ENCODE data around the gene SLC12A2.

The SLC12A2 gene

GRCh38 chr5:128158342-128158741, 74.8 kb downstream of the SLC12A2 start:
- H3K27ac Mint-ChIP-seq: no peak overlapping the region
- DNase-seq (ENCODE audit: low spot score): no peak
- no peaks in the 10 kb centered on the region for H3K4me1 Mint-ChIP-seq (ENCODE audit: low read depth)
- no peak overlapping the region for H3K4me3 Mint-ChIP-seq
- H3K9me3 Mint-ChIP-seq: peaks cover 5% of the 10 kb centered on the region
- H3K27me3 Mint-ChIP-seq (ENCODE audit: low read depth): no peaks in the 10 kb centered on the region
- peaks cover 57% of the 10 kb centered on the region for H3K36me3 Mint-ChIP-seq (ENCODE audit: low read depth)

DNA sequence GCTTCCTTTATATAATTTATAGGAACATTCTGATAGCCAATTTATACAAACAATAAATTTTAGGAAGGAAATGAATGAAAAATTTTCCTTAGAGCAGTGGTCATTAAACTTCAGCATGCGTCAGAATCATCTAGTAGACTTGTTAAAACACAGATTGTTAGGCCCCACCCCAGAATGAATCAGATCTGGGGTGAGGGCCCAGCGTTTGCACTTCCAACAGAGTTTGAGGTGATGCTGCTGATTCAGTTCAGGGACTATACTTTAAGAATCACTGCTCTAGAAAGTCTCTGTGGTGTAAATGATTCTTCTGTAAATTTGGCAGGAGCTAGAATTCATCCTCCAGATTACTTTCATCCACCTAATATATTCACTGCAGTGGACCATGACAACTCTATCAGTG, 80.4 kb downstream of the SLC12A2 start:
- Mint-ChIP-seq H3K4me1 (ENCODE audit: low read depth) (no peaks in the 10 kb centered on the region), H3K36me3 (ENCODE audit: low read depth) (peaks cover 36% of the 10 kb centered on the region), H3K9me3 (peaks cover 5% of the 10 kb centered on the region), H3K27me3 (ENCODE audit: low read depth) (no peaks in the 10 kb centered on the region), H3K27ac (no peak overlapping the region), H3K4me3 (no peak overlapping the region)
- no peak for DNase-seq (ENCODE audit: low spot score)

GRCh38 chr5:128169401-128170017, 85.9 kb downstream of the SLC12A2 start:
- Mint-ChIP-seq H3K4me3 (no peak overlapping the region), H3K4me1 (ENCODE audit: low read depth) (no peaks in the 10 kb centered on the region), H3K9me3 (no peaks in the 10 kb centered on the region), H3K27me3 (ENCODE audit: low read depth) (no peaks in the 10 kb centered on the region), H3K36me3 (ENCODE audit: low read depth) (peaks cover 8% of the 10 kb centered on the region), H3K27ac (no peak overlapping the region)
- no peak for DNase-seq (ENCODE audit: low spot score)

DNA sequence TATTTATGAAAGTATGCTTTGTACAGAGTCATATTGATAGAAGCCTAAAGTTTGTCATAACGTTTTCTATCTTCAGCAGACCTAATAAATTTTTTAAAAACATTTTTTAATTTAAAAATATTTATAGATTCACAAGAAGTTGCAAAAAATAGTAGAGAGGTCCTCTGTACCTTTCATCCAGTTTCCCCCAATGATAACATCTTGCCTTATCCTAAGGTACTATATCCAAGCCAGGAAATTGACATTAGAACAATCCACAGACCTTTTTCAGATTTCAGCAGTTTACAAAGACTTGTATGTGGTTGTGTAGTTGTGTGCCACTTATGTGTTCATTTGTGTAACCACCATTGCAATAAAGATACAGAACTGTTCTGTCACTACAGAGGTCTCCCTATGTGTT, 88.5 kb downstream of the SLC12A2 start:
- Mint-ChIP-seq H3K4me1 (ENCODE audit: low read depth) (no peaks in the 10 kb centered on the region), H3K27me3 (ENCODE audit: low read depth) (no peaks in the 10 kb centered on the region), H3K27ac (no peak overlapping the region), H3K9me3 (no peaks in the 10 kb centered on the region), H3K36me3 (ENCODE audit: low read depth) (peaks cover 6% of the 10 kb centered on the region), H3K4me3 (no peak overlapping the region)
- no peak for DNase-seq (ENCODE audit: low spot score)

DNA sequence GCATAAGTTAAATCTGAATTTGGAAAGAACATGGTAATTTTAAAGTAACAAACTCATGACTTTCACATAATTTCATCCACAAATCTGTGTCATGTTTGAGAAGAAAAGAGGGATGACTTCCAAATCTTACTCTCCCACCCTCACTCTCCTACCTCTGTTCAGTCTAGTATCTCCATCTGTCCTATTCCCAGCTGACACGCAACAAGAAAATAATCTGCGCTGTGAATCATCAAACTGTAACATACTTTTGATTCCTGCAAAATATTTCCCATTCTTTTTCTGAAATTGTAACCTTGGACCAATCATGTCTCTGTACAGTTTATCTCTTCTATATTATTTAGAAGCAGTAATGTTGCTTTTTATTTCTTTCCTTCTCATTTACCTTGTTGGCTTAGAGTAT, 91.4 kb downstream of the SLC12A2 start:
- Mint-ChIP-seq H3K9me3 (no peaks in the 10 kb centered on the region), H3K27ac (no peak overlapping the region), H3K27me3 (ENCODE audit: low read depth) (no peaks in the 10 kb centered on the region), H3K36me3 (ENCODE audit: low read depth) (peaks cover 16% of the 10 kb centered on the region), H3K4me1 (ENCODE audit: low read depth) (no peaks in the 10 kb centered on the region), H3K4me3 (no peak overlapping the region)
- no peak for DNase-seq (ENCODE audit: low spot score)

- Mint-ChIP-seq H3K27me3 (ENCODE audit: low read depth) (no peaks in the 10 kb centered on the region), H3K9me3 (no peaks in the 10 kb centered on the region), H3K36me3 (ENCODE audit: low read depth) (peaks cover 10% of the 10 kb centered on the region), H3K4me1 (ENCODE audit: low read depth) (peaks cover 17% of the 10 kb centered on the region), H3K4me3 (no peak overlapping the region), H3K27ac (no peak overlapping the region)
- DNase-seq (ENCODE audit: low spot score): no peak
Observed at GRCh38 chr5:128192368-128192767, 108.8 kb downstream of the SLC12A2 start.

DNA sequence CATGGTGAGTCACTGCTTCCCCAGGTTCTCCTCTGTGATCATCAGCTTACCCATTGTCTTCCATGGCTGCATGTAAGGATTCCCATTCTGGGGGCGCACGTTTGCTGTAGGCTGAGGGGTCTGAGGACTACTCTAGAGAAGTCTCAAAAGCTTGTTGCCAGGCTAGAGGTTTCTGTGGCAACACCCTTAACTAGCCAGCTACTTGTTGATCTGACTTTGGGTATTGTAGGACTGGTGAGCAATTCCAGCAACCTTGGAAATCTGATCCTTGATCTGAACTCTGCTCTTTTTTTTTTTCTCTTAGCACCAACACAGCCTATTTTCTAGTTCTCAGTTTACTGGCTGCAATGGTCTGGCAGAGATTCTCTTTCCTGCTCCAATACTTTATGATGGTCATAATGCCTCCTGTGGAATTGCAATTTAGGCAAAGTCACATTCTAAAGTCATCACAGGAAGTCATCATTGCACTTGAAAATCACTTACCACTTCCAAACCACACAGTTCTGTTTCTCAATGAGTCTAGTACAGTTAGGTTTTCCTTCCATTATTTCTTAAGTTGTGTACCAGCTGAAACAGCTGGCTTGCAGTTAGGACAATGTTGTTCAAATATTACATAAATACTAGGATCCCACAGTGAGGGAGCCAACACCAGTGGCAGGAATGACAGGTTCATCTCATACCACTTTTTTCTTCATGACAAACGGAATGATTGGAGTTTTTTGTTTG, 110.3 kb downstream of the SLC12A2 start:
- H3K36me3 Mint-ChIP-seq (ENCODE audit: low read depth): peaks cover 16% of the 10 kb centered on the region
- H3K27me3 Mint-ChIP-seq (ENCODE audit: low read depth): no peaks in the 10 kb centered on the region
- no peaks in the 10 kb centered on the region for H3K9me3 Mint-ChIP-seq
- H3K4me3 Mint-ChIP-seq: no peak overlapping the region
- peaks cover 30% of the 10 kb centered on the region for H3K4me1 Mint-ChIP-seq (ENCODE audit: low read depth)
- H3K27ac Mint-ChIP-seq: no peak overlapping the region
- no peak for DNase-seq (ENCODE audit: low spot score)

GRCh38 chr5:128195316-128195715, 111.8 kb downstream of the SLC12A2 start:
- Mint-ChIP-seq H3K9me3 (no peaks in the 10 kb centered on the region), H3K36me3 (ENCODE audit: low read depth) (peaks cover 15% of the 10 kb centered on the region), H3K27ac (no peak overlapping the region), H3K27me3 (ENCODE audit: low read depth) (no peaks in the 10 kb centered on the region), H3K4me3 (no peak overlapping the region), H3K4me1 (ENCODE audit: low read depth) (peaks cover 30% of the 10 kb centered on the region)
- no peak for DNase-seq (ENCODE audit: low spot score)

GRCh38 chr5:128196080-128196479, 112.5 kb downstream of the SLC12A2 start:
- no peak overlapping the region for H3K27ac Mint-ChIP-seq
- H3K4me3 Mint-ChIP-seq: no peak overlapping the region
- peaks cover 30% of the 10 kb centered on the region for H3K4me1 Mint-ChIP-seq (ENCODE audit: low read depth)

GRCh38 chr5:128196791-128197190, 113.2 kb downstream of the SLC12A2 start:
- Mint-ChIP-seq H3K9me3 (no peaks in the 10 kb centered on the region), H3K27me3 (ENCODE audit: low read depth) (no peaks in the 10 kb centered on the region), H3K36me3 (ENCODE audit: low read depth) (peaks cover 15% of the 10 kb centered on the region), H3K4me1 (ENCODE audit: low read depth) (peaks cover 35% of the 10 kb centered on the region), H3K4me3 (no peak overlapping the region), H3K27ac (no peak overlapping the region)
- no peak for DNase-seq (ENCODE audit: low spot score)

More at GRCh38 chr5:128196080-128196479, 112.5 kb downstream of the SLC12A2 start:
- Mint-ChIP-seq H3K36me3 (ENCODE audit: low read depth) (peaks cover 15% of the 10 kb centered on the region), H3K27me3 (ENCODE audit: low read depth) (no peaks in the 10 kb centered on the region), H3K9me3 (no peaks in the 10 kb centered on the region)
- no peak for DNase-seq (ENCODE audit: low spot score)

DNA sequence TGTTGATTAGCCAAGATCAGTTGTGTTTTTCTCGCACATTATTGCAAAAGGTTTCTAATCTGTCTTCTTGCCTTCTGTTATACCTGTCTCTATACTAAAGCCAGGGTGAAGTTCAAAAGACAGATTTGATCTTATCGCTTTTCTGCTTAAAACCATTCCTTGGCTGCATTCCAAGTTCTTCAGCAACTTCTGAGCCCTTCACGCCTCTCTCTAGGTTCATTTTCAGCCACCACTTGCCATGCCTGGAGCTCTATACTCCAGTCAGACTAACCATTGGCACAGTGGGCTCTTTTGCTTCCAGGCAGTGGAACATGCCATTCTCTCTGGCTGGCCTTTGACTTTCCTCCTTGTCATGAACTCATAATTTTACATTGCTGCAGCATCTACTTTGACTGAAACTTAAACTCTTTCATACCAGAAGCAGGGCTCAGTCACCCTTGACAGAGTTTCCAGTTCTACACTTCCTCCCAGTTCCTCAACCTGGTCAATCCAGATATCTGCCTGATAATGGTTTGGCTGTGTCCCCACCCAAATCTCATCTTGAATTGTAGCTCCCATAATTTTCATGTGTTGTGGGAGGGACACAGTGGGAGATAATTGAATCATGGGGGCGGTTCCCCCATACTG, 114.4 kb downstream of the SLC12A2 start:
- H3K9me3 Mint-ChIP-seq: no peaks in the 10 kb centered on the region
- H3K36me3 Mint-ChIP-seq (ENCODE audit: low read depth): peaks cover 15% of the 10 kb centered on the region
- H3K27me3 Mint-ChIP-seq (ENCODE audit: low read depth): no peaks in the 10 kb centered on the region
- H3K4me3 Mint-ChIP-seq: peak overlapping the region; percentile 13
- DNase-seq (ENCODE audit: low spot score): no peak
- H3K4me1 Mint-ChIP-seq (ENCODE audit: low read depth): peaks cover 32% of the 10 kb centered on the region
- H3K27ac Mint-ChIP-seq: peak overlapping the region; percentile 5

DNA sequence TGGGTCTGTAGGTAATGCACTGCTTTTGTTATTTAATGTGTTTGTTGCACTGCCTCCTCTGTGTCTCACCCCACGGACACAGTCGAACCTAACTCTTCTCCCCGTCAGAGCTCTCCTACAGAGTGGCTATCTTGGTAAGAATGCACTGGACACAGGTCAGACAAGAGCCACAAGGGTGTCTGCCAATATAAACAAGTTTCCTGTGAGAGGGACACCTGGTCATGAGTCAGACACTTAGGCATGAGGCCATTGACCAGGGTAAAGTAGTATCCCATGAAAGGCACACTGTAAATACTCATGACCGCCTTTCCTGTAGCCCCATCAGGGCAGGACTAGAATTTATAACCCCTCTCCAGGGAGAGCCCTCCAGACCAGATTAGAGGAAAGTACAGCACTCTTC, 115.5 kb downstream of the SLC12A2 start:
- no peak for DNase-seq (ENCODE audit: low spot score)
- Mint-ChIP-seq H3K9me3 (no peaks in the 10 kb centered on the region), H3K36me3 (ENCODE audit: low read depth) (peaks cover 11% of the 10 kb centered on the region), H3K4me3 (no peak overlapping the region), H3K27me3 (ENCODE audit: low read depth) (no peaks in the 10 kb centered on the region), H3K27ac (no peak overlapping the region), H3K4me1 (ENCODE audit: low read depth) (peaks cover 26% of the 10 kb centered on the region)

GRCh38 chr5:128199611-128200010, 116.0 kb downstream of the SLC12A2 start:
- Mint-ChIP-seq H3K9me3 (no peaks in the 10 kb centered on the region), H3K36me3 (ENCODE audit: low read depth) (peaks cover 11% of the 10 kb centered on the region), H3K27ac (no peak overlapping the region), H3K4me1 (ENCODE audit: low read depth) (peaks cover 25% of the 10 kb centered on the region), H3K4me3 (no peak overlapping the region), H3K27me3 (ENCODE audit: low read depth) (no peaks in the 10 kb centered on the region)
- DNase-seq (ENCODE audit: low spot score): no peak

DNA sequence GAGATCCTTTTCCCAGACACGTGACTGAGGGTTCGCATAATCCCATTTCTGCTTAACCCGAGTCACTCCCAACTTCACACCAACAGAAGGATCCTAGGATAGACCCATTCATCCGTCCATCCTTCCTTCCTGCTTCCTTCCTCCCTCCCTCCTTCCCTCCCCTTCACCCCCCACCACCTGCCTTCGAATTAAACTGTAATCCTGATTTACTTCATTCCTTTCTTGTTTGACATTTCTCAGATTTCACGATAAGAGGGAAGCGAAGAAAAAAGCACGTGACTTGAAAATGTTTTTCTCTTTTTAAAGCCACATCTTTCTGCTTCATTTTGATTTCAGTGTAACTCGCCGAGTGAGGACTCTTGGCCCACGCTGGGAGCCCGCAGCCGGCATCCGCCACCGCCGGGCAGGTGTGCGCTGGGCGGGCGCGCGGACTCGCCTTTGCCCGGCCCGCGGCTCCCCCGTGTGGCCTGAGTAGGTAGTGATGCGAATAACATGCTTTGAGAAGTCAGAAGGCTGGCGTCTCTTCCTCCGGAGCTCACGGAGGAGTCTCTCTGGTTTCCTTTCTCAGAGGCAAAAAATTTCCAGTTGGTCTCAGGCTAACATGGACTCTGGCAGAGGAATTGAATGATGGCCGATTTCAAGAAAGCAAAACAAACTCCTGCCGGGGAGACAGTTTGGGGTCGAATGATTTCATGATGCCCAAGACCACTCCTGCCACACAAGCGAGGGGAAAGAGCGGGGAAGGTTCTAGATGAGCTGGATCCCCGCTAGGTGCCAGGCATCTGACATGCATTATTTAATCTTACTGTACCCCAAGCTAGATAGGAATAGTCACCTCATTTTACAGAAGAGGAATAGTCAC, 117.7 kb downstream of the SLC12A2 start:
- no peaks in the 10 kb centered on the region for H3K27me3 Mint-ChIP-seq (ENCODE audit: low read depth)
- no peak overlapping the region for H3K27ac Mint-ChIP-seq
- DNase-seq (ENCODE audit: low spot score): peak; percentile 71
- peaks cover 23% of the 10 kb centered on the region for H3K4me1 Mint-ChIP-seq (ENCODE audit: low read depth)
- no peaks in the 10 kb centered on the region for H3K9me3 Mint-ChIP-seq
- H3K36me3 Mint-ChIP-seq (ENCODE audit: low read depth): peaks cover 9% of the 10 kb centered on the region
- peak overlapping the region; percentile 42 for H3K4me3 Mint-ChIP-seq
